ENCODE measurements around the gene MYMK.

DNA sequence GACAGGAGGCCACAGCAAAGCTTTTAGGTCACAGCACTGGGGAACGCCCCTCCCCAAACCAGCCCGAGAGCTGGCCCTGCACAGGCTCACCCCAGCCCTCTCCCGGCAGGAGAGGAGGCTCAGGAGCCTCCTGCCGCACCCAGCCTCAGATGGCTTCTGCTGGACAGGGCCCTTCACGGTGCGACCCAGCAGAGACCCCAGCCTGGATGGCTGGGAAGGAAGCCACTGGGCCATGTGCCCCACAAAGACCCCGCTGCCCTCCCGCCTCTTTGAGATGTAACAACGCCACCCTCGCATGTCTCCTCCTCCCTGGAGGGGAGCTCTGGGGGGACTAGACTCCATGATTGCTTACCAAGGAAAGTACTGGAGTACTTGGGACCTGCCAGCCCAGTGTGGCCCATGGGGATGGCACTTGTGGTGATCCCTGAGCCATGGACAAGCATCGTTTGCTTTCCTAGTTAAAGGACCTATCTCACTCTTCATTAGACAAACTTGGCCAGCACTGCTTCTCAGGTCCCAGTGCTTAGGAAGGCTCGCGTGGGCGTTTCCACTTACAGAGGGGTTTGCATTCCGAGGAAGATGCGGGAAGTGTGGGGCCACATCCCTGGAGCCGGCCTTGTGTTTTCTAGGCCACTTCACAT, 9.0 kb downstream of the MYMK start:
- no peak for TF ChIP-seq CTCF (IDR thresholded peaks at IDR 0.05; ENCODE audit: borderline replicate concordance, extremely low read depth, low read length, poor library complexity, severe bottlenecking)
- no peak for TF ChIP-seq EZH2 (IDR thresholded peaks at IDR 0.05; ENCODE audit: borderline replicate concordance, low read depth, low read length, severe bottlenecking)

Data from DND-41 (cell line).